ENCODE measurements around the gene CIROP.

- TF ChIP-seq POLR2A (IDR thresholded peaks at IDR 0.05; ENCODE audit: low read depth, low read length) (no peak), POU2F2 (IDR thresholded peaks at IDR 0.05; ENCODE audit: low read depth, low read length) (no peak), POLR2AphosphoS5 (IDR thresholded peaks at IDR 0.05; ENCODE audit: low read depth, low read length) (no peak), TAF1 (IDR thresholded peaks at IDR 0.05; ENCODE audit: low read depth, low read length) (no peak), SPI1 (IDR thresholded peaks at IDR 0.05; ENCODE audit: low read depth, low read length) (no peak), PAX5 (IDR thresholded peaks at IDR 0.05; ENCODE audit: insufficient read depth, low read length, severe bottlenecking) (no peak)
Observed at GRCh38 chr14:23101213-23101970, 3.4 kb downstream of the CIROP start.
